Thyroid gland (tissue), 4 donors: ENCODE data around the gene MYO18A. TPM values are rescaled to one million over a fixed set of nuclear protein-coding genes. Genes with fewer than 3 reads are reported as not detected.

ENCODE experiments used
- DNase-seq, 2 donors: peaks; one replicate each; pipeline ENCODE4 v3.0.0-alpha.2; 2019
- H3K27ac ChIP-seq, 3 donors: fragments of 200-600 bp; sonication (generic); 1 replicate in 2 of 3; 2 replicates in 1 of 3; pipeline ENCODE4 v1.5.1; 2016 to 2019; ENCODE audit warnings: mild to moderate bottlenecking in 1 of 3, moderate library complexity in 1 of 3
- H3K27me3 ChIP-seq: fragments of 200-600 bp; sonication (generic); one replicate; pipeline ENCODE4 v1.5.1; 2019
- H3K36me3 ChIP-seq, 2 donors: fragments of 200-600 bp; sonication (generic); one replicate each; pipeline ENCODE4 v1.5.1; 2016 to 2019
- H3K4me1 ChIP-seq, 2 donors: fragments of 200-600 bp; sonication (generic); one replicate each; pipeline ENCODE4 v1.5.1; 2017 to 2019
- H3K4me3 ChIP-seq, 3 donors: fragments of 200-600 bp; sonication (generic); replicated peaks in 1 of 3; 1 replicate in 2 of 3; 2 replicates in 1 of 3; pipeline ENCODE4 v1.5.1; 2016; ENCODE audit warnings: mild to moderate bottlenecking in 1 of 3
- H3K9me3 ChIP-seq: fragments of 200-600 bp; sonication (generic); one replicate; pipeline ENCODE4 v1.5.1; 2017
- POLR2A ChIP-seq, 2 donors: fragments of 450-650 bp; IDR thresholded peaks; one replicate each; pipeline ENCODE4 v1.6.1; 2017; ENCODE audit warnings: antibody characterized with exemption in 2 of 2, mild to moderate bottlenecking in 2 of 2, moderate library complexity in 1 of 2
- WGBS, 2 donors: methylation state at CpG; one replicate each; pipeline ENCODE4 v1.1.5; 2017; 5-methylcytosine and 5-hydroxymethylcytosine counted together
- intact Hi-C: fragments of 100-400 bp; cut with DNase I; formaldehyde crosslinking; loops from one replicate; pipeline ENCODE4 v1.15.1; 2023
- total RNA-seq, 4 donors: library from RNA; depleted of rRNA; stranded (reverse); fragments of >200 nt; gene quantifications; one replicate each; pipeline ENCODE4 v1.2.3, GENCODE V29; 2016
- TF ChIP-seq, protein P1 (sequence below), 6 experiments: fragments of 200-600 bp in 3 of 6; fragments of 450-650 bp in 3 of 6; sonication (generic) in 3 of 6; IDR thresholded peaks; one replicate each; pipeline ENCODE4 v1.5.1; 2016 to 2019; ENCODE audit warnings: antibody characterized with exemption in 6 of 6, mild to moderate bottlenecking in 2 of 6, inconsistent platforms in 1 of 6, moderate library complexity in 1 of 6

The MYO18A gene
- total RNA-seq, 4 donors from 2014 or later = 32.1 to 49.8 (median 40.6) TPM

GRCh38 chr17:29061036-29061435 lies 119.2 kb downstream of the MYO18A start:
- no peak for DNase-seq
- no peaks in the 10 kb centered on the region for H3K27me3 ChIP-seq
- intact Hi-C loops = no loop called here
- WGBS, 2 donors = 67% methylated on average over 8 of the region's 8 CpGs
- no peaks in the 10 kb centered on the region for H3K36me3 ChIP-seq
- no peak overlapping the region for H3K27ac ChIP-seq
- no peaks in the 10 kb centered on the region for H3K4me1 ChIP-seq
- H3K4me3 ChIP-seq = no peak overlapping the region
- TF ChIP-seq POLR2A (IDR thresholded peaks at IDR 0.05) = no peak
- TF ChIP-seq, protein P1, sequence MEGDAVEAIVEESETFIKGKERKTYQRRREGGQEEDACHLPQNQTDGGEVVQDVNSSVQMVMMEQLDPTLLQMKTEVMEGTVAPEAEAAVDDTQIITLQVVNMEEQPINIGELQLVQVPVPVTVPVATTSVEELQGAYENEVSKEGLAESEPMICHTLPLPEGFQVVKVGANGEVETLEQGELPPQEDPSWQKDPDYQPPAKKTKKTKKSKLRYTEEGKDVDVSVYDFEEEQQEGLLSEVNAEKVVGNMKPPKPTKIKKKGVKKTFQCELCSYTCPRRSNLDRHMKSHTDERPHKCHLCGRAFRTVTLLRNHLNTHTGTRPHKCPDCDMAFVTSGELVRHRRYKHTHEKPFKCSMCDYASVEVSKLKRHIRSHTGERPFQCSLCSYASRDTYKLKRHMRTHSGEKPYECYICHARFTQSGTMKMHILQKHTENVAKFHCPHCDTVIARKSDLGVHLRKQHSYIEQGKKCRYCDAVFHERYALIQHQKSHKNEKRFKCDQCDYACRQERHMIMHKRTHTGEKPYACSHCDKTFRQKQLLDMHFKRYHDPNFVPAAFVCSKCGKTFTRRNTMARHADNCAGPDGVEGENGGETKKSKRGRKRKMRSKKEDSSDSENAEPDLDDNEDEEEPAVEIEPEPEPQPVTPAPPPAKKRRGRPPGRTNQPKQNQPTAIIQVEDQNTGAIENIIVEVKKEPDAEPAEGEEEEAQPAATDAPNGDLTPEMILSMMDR (IDR thresholded peaks at IDR 0.05) = no peak
- H3K9me3 ChIP-seq = no peaks in the 10 kb centered on the region

DNA sequence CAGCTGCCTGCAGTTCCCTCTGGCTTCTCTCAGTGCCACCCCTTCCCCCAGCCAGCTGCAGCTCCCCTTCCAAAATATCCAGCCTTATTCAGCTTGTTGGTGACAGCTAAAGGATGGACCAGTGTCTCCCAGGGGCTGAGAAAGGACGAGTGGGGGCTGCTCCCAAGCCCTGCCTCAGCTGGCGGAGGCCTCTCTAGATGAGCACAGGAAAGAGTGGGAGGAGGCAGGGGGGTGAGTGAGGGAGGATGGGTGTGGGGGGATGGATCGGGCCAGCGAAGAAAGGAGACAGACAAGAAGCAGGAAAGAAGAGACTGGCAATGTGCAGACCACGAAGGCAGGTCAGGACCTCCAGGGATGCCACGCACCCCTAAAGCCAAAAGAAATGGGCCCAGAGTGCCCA lies 119.7 kb downstream of the MYO18A start:
- no peaks in the 10 kb centered on the region for H3K36me3 ChIP-seq
- DNase-seq = no peak
- intact Hi-C loops = no loop called here
- H3K4me3 ChIP-seq = no peak overlapping the region
- H3K27me3 ChIP-seq = no peaks in the 10 kb centered on the region
- H3K27ac ChIP-seq = no peak overlapping the region
- WGBS, 2 donors = 57 to 63% methylated on average over 6 of the region's 6 CpGs
- H3K9me3 ChIP-seq = no peaks in the 10 kb centered on the region
- no peaks in the 10 kb centered on the region for H3K4me1 ChIP-seq
- TF ChIP-seq POLR2A (IDR thresholded peaks at IDR 0.05) = no peak
- TF ChIP-seq, protein P1 (IDR thresholded peaks at IDR 0.05) = no peak

GRCh38 chr17:29059281-29059680 lies 120.9 kb downstream of the MYO18A start:
- H3K4me1 ChIP-seq = no peaks in the 10 kb centered on the region
- no peak for DNase-seq

DNA sequence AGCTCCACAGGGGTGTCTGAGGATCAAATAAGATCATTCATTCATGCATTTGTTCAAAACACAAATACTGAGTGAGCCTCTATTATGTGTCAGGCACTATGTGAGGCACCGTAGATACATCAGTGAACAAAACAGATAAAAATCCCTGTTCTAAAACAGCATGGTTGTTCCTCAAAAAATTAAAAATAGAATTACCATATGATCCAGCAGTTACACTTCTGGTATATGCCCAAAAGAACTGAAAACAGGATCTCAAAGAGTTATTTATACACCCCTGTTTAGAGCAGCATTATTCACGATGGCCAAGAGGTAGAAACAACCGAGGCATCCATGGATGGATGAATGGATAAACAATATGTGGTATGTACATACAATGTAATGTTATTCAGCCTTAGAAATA lies 121.8 kb downstream of the MYO18A start:
- Histone ChIP-seq H3K4me1 (no peaks in the 10 kb centered on the region), H3K27me3 (no peaks in the 10 kb centered on the region), H3K9me3 (no peaks in the 10 kb centered on the region), H3K27ac (no peak overlapping the region), H3K4me3 (no peak overlapping the region), H3K36me3 (no peaks in the 10 kb centered on the region)
- no peak for DNase-seq
- WGBS, 2 donors = 84 to 87% methylated on average over 3 of the region's 3 CpGs
- TF ChIP-seq, protein P1 (IDR thresholded peaks at IDR 0.05) = no peak
- TF ChIP-seq POLR2A (IDR thresholded peaks at IDR 0.05) = no peak
- intact Hi-C loops = no loop called here

More at GRCh38 chr17:29059281-29059680, 120.9 kb downstream of the MYO18A start:
- 76 to 92% methylated on average over 2 of the region's 2 CpGs for WGBS, 2 donors
- intact Hi-C loops = no loop called here
- TF ChIP-seq, protein P1 (IDR thresholded peaks at IDR 0.05) = no peak
- TF ChIP-seq POLR2A (IDR thresholded peaks at IDR 0.05) = no peak
- no peak overlapping the region for H3K4me3 ChIP-seq
- H3K27me3 ChIP-seq = no peaks in the 10 kb centered on the region
- H3K36me3 ChIP-seq = no peaks in the 10 kb centered on the region
- H3K9me3 ChIP-seq = no peaks in the 10 kb centered on the region
- no peak overlapping the region for H3K27ac ChIP-seq

GRCh38 chr17:29057361-29057760 lies 122.8 kb downstream of the MYO18A start:
- Histone ChIP-seq H3K36me3 (no peaks in the 10 kb centered on the region), H3K4me1 (no peaks in the 10 kb centered on the region), H3K4me3 (no peak overlapping the region), H3K9me3 (no peaks in the 10 kb centered on the region), H3K27me3 (no peaks in the 10 kb centered on the region), H3K27ac (no peak overlapping the region)
- no peak for DNase-seq
- TF ChIP-seq, protein P1 (IDR thresholded peaks at IDR 0.05) = no peak
- TF ChIP-seq POLR2A (IDR thresholded peaks at IDR 0.05) = no peak
- intact Hi-C loops = no loop called here
- WGBS, 2 donors = 76 to 82% methylated on average over 4 of the region's 4 CpGs
